AG09309 (cell line): ENCODE data around the gene RUNX2.

Experiments used
- DNase-seq: peaks from one replicate; pipeline ENCODE4 v3.0.0-alpha.2; 2010; ENCODE audit warnings: low read depth
- H3K4me3 ChIP-seq: 2 replicates; pipeline ENCODE4 v1.5.1; 2011; ENCODE audit warnings: mild to moderate bottlenecking, low read depth, low read length, moderate library complexity; ENCODE audit not compliant: control insufficient read depth
- CTCF ChIP-seq: IDR thresholded peaks from 2 replicates; pipeline ENCODE4 v1.5.1; 2011; ENCODE audit warnings: mild to moderate bottlenecking, low read depth, low read length, inconsistent platforms; ENCODE audit not compliant: insufficient read depth, control insufficient read depth; ENCODE audit errors: missing control alignments

The RUNX2 gene

DNA sequence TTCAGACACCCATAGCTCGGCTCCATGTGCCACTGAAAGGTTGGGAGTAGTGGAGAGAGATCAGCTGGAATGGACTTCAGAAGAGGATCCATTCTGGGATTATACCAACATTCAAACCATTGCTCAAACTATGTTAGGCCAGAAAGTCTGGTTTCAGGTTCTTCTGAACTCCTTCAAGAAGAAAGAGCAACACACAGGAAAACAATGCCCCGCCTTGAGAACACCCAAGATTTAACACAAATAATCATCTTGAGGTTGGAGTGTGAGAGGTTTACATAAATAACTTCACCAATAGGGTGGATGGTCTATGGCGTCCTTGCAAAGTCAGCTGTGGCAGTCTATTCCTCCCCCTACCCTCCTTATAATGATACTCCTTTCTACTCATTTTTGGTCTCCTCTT, 261.2 kb downstream of the RUNX2 start:
- no peak for DNase-seq
- TF ChIP-seq CTCF: no peak
- no peak overlapping the region for H3K4me3 ChIP-seq

- TF ChIP-seq CTCF: no peak
- peak; percentile 52 for DNase-seq
- no peak overlapping the region for H3K4me3 ChIP-seq
Observed at GRCh38 chr6:45590226-45590625, 262.1 kb downstream of the RUNX2 start.

- no peak for TF ChIP-seq CTCF
Observed at GRCh38 chr6:45590696-45591184, 262.6 kb downstream of the RUNX2 start.

DNA sequence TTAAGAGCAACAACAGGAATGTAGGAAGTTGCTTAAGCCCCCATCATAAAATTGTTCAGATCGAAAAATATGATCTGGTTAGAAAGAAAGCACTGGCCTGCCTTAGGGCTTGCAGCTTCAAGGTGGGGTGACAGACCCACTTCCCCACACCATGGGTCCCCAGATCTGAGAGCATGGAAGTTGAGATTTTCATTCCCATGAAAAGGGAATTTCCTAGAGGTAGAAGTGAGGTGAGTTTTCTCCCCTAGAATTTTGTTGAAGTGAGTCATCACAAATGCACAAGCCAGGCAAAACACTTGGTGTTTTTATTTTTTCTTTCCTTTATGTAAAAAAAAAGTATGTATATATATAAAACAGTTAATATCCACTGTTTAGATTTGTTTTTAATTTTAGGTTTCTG, 263.2 kb downstream of the RUNX2 start:
- DNase-seq: no peak
- no peak overlapping the region for H3K4me3 ChIP-seq
- no peak for TF ChIP-seq CTCF

More at GRCh38 chr6:45590696-45591184, 262.6 kb downstream of the RUNX2 start:
- H3K4me3 ChIP-seq: no peak overlapping the region
- no peak for DNase-seq

- DNase-seq: no peak
- no peak for TF ChIP-seq CTCF
- no peak overlapping the region for H3K4me3 ChIP-seq
Observed at GRCh38 chr6:45591890-45592289, 263.8 kb downstream of the RUNX2 start.

DNA sequence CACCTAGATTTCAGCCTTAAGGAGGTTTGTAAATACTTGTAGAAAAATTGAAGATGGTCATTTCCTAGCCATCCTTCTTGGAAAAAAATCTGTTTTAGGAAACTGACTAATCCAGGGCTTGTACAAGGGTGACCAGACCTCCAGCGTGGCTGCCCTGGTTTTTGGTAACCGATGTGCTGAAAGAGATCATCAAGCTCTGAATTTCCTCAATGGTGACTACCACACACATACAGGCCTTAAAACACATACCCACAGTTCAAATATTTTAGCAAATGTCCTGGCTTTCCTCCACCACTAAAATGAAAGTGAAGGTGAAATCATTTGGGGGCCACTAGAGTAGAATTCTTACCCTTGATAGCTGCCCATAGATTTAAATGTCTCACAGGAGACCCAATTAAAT, 264.9 kb downstream of the RUNX2 start:
- TF ChIP-seq CTCF: no peak
- DNase-seq: no peak
- no peak overlapping the region for H3K4me3 ChIP-seq
